Hypothalamus (tissue), 51 donors: ENCODE results near the gene FOXG1.

Source experiments
- DNase-seq, 51 donors: peaks; one replicate each; lab custom pipeline; 2025; lab: John Stamatoyannopoulos, UW

FOXG1 gene

DNA sequence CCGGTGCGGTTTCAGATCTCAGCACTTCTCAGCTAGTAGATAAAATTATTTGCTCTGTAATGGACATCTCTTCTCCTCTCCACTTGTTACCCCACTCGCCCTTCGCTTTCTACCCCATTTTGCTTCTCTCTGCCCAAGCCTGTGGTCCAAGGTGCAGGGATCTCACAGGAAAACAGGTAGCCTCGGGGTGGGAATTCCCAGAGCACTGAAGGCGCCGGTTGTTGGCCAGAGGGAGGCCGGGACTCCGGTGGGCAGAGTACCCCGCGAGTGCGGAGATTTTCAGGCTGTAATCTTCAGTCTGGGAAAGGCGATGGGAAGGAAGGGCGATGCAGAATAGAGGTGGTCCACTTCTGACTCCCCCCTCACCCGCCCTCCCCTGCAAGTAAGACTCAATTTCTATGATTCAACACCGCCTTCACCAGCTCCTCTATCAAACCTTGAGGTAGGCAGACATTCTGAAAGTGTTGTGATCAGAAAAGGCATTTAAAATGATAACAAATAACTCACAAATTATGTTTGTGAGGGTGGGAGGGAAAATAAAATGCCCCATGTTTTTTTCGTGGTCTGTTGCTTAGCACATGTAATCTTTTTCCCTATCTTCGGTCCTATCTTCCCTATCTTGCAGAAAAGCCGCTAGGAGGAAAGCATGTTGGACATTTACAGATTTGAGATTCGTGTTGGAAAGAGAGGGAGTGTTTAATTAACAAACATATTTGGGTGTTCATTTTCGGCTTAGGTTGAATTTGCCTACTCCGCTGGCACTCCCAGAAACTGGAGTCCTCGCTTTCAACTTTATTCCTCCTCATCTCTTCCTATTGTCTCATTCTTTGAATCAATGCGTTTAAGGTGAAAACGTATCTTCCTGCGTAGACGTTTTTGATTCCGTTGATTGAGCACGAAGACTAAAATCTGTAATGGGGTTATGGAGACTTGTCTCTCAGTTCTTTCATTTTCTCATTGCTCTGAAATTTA lies 8.5 kb downstream of the FOXG1 start:
- peak in 2 of 51 donors; percentile 52 to 69 for DNase-seq

- DNase-seq: no peak
These were observed 10.1 kb downstream of the FOXG1 start for GRCh38 chr14:28776482-28777266.

DNA sequence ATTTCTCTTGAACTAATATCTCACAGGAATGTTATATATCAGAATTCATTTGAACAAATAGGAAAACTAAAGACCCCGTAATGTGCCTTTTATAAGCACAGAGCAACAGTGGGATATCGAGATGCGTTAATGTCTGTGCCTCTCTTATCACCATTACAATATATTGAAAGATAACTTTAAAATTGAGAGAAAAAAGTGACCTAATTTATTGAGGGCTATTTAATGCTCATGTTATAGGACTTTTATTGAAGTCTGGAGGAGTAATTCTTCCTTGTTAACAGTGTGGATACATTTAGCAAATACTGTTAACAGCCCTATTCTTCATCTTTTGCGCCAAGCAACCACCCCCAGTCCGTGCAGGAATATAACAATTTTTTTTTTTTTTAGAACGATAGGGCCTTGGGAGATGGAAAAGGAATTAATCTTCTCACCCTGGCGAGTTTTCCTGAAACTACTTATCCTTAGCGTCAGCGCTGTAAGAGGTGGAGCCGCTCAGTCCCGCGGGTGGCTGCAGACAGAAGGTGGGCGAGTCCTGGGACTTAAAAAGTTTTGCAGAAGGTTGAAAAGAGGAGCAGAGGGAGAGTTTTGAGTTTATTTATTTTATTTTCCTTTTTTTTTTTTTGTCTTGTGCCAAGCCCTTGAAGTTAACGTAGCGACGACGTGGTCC lies 11.0 kb downstream of the FOXG1 start:
- peak in 2 of 51 donors; percentile 32 to 46 for DNase-seq

- peak in 1 of 51 donors; percentile 46 for DNase-seq
These were observed 11.8 kb downstream of the FOXG1 start for GRCh38 chr14:28778138-28779117.

DNA sequence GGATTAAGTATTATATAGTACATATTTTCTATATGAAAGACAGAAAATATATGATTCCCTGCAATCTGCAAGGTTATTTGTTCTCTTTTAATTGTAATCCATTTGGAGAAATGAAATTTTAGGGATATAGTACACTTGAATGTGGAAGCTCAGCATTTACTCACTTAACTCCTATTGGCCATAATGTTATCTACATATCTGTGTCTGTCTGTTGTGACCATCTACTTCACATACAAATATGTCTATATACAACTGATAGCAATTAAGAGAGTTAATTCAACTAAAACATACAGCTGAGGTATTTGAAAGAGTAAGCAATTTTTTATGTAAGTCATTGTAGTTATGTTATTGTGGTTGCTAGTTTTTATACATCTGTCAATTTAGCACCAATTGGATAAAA lies 12.9 kb downstream of the FOXG1 start:
- DNase-seq: no peak

DNA sequence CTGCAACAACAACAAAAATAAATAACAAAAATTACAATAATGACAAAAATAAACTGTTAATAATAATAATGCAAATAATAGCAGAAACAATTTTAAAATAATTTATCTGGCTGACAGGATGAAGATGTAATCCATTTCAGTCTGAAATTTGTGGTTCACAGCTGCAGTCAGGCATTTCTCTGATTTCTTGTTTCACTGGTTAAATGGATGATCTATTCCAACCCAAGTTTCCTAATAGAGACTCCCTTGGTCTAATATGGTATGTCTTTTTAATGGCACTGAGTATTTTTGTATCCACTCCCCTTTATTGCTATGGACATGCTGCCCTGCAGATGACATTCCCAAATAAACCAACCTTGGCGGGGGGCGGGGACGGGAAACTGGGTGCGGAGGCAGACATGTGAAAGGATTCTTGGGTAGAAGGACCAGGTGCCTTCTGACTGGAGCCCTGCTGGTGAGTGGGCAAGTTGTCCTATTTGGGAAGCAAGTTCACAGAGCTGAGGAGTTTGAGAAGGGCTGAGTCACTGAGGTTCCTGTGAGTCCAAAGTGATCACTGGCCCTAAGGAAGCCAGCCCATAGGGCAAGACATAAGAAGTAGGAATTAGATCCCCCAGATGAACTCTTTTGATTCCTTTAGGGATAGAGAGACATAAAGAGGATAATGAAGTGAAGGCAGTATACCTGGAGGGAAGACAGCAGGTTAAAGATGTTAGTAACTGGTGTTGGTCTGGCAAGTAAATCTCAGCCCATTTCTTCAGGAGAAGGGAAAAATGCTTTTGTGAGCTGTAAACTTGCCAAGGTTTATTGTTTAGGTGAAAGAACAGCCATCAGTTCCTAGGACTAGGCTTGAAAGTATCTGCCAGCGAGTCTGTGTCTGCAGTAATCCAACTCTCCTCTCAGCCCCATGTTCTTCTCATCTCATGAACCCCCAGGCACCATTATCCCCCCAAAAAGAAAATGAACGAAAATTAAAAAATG lies 14.5 kb downstream of the FOXG1 start:
- DNase-seq: peak in 3 of 51 donors; percentile 18 to 47 (median 45)

DNA sequence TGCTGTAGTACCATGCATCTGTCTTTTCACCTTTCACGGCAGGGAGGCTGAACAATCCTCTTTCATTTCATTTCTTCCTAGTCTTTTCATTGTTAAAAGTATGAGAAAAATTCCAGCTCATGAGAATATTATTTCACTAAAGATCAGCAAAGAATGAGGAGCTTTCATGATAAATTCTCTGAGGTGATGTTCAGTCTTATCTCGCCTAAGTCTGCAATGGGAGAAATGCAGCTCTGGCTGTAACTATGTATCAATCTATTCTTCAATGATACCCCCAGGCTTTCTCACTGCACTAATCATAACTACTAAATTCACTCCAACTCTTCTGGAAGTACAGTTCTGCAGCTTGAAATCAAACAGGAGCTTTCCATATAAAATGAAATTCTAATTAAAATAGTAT lies 15.7 kb downstream of the FOXG1 start:
- DNase-seq: no peak

GRCh38 chr14:28783664-28784063 lies 17.1 kb downstream of the FOXG1 start:
- DNase-seq: peak in 1 of 51 donors; percentile 33

- peak in 1 of 51 donors; percentile 47 for DNase-seq
These were observed 17.8 kb downstream of the FOXG1 start for GRCh38 chr14:28784096-28785048.

DNA sequence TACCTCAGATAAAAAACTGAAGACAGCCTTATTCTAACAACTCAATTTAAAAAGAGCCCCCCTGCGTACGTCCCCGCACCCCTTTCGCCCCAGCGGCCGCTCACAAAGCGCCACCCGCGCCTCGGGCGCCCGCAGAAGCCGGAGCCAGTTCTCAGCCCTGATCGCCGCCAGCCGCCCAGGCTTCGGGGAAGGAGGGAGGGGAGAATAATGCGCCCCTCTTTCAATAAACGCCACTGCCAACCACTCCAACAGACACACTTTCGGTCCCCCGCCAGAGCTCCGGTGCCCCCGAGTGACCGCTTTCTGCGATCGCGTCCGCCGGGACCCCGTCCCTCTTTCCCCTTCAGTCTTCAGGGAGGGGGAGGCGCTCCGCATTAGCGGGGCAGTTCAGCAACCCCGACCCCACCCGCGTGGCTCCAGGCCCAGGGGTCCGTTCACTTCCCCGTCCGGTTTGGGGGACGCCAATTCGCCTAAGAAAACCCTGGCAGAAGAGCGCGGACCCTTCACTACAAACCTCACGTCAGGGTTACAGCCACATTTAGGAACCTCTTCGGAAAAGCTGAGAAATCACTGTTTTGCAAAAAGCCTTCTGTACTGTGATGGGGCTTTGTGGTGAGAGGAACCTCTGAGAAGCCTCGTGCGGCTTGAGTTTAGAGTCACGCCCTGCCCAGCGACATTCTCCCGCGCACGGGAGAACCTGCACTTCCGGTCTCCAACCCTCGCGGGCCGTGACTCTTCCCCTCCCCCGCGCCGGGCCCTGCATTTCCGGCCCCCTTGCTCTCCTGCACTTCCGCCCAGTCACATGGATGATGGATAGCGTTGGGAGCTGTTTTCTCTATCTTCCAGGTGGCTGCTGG lies 18.7 kb downstream of the FOXG1 start:
- peak in 7 of 51 donors; percentile 21 to 74 (median 47) for DNase-seq

DNA sequence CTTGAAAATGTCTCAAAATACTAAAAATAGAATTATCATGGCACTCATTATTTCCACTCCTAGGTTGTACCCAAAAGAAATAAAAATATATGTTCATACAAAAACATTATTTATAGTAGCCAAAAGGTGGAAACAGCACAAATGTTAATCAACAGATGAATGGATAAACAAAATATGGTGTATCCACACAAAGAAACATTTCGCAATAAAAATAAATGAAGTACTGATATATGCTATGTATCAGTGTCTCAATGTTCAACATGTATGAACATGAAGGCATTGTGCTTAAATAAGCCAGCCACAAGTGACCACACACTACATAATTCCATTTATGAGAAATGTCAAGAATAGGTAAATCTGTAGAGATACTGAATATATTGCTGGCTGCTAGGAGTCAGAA lies 40.9 kb downstream of the FOXG1 start:
- no peak for DNase-seq

DNA sequence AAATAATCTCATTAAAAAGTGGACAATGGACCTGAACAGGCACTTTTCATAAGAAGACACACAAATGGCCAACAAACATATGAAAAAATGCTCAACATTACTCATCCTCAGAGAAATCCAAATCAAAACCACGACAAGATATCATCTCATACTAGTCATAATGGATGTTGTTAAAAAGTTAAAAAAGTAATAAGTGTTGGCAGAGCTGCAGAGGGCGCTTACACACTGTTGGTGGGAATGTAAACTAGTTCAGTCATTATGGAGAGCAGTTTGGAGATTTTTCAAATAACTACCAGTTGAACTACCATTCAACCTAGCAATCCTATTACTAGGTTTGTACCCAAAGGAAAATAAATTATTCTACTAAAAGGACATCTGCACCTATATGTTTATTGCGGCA lies 47.2 kb downstream of the FOXG1 start:
- DNase-seq: no peak
